Dedifferentiated amniotic fluid mesenchymal stem cell (primary cell): Measurements from ENCODE around the gene TWNK.
"Not testable (repeated sequence)": the region's sequence is repeated elsewhere in the genome, so short reads cannot be mapped to it uniquely, and the experiment has no call there.

Source experiments
- DNase-seq: peaks from one replicate; pipeline ENCODE4 v3.0.0-alpha.2; 2016; ENCODE audit errors: extremely low spot score

Gene TWNK

GRCh38 chr10:101030496-101031127 is 43.3 kb downstream of the TWNK start:
- no peak for DNase-seq

- DNase-seq, result peak; percentile 88
These were observed 43.9 kb downstream of the TWNK start, which contains the start of the genes PDZD7 and SFXN3 for GRCh38 chr10:101031128-101031795. Gene PDZD7 (minus strand): TSS chr10:101031129. CDS start chr10:101030219, 910 bp downstream. Gene SFXN3 (plus strand): TSS chr10:101031234. CDS start chr10:101034695, 3,461 bp downstream.

- DNase-seq, result peak; percentile 62
These were observed 44.7 kb downstream of the TWNK start for GRCh38 chr10:101031796-101032636.

- peak; percentile 89 for DNase-seq
These were observed 45.4 kb downstream of the TWNK start for GRCh38 chr10:101032637-101033224.

- DNase-seq, result no peak
These were observed 45.9 kb downstream of the TWNK start for GRCh38 chr10:101033276-101033675.

GRCh38 chr10:101034404-101034803 is 47.1 kb downstream of the TWNK start:
- DNase-seq, result not testable (repeated sequence)

GRCh38 chr10:101035314-101035713 is 48.0 kb downstream of the TWNK start:
- no peak for DNase-seq

GRCh38 chr10:101035916-101036702 is 48.8 kb downstream of the TWNK start:
- no peak for DNase-seq

GRCh38 chr10:101036726-101037125 is 49.4 kb downstream of the TWNK start:
- no peak for DNase-seq

GRCh38 chr10:101038484-101038883 is 51.1 kb downstream of the TWNK start:
- DNase-seq, result no peak

- no peak for DNase-seq
These were observed 52.7 kb downstream of the TWNK start for GRCh38 chr10:101040061-101040460.

- DNase-seq, result no peak
These were observed 53.5 kb downstream of the TWNK start for GRCh38 chr10:101040851-101041250.

GRCh38 chr10:101041252-101041761 is 54.0 kb downstream of the TWNK start:
- peak; percentile 74 for DNase-seq

- no peak for DNase-seq
These were observed 54.8 kb downstream of the TWNK start for GRCh38 chr10:101042118-101042517.

GRCh38 chr10:101042667-101043362 is 55.5 kb downstream of the TWNK start:
- peak; percentile 92 for DNase-seq

- DNase-seq, result no peak
These were observed 56.0 kb downstream of the TWNK start for GRCh38 chr10:101043363-101043707.
